ENCODE measurements around the gene KSR2.
A peak's percentile ranks its signal among the peaks of the same experiment; 100 is the strongest.
"Not testable (repeated sequence)": the region's sequence is repeated elsewhere in the genome, so short reads cannot be mapped to it uniquely, and the experiment has no call there.

KSR2 gene

GRCh38 chr12:117628711-117629110, 340.1 kb downstream of the KSR2 start:
- not testable (repeated sequence) for DNase-seq (ENCODE audit: low read depth)

GRCh38 chr12:117622741-117623140, 346.0 kb downstream of the KSR2 start:
- DNase-seq (ENCODE audit: low read depth), result no peak

- DNase-seq (ENCODE audit: low read depth), result no peak
These were observed 346.7 kb downstream of the KSR2 start for GRCh38 chr12:117622087-117622486.

GRCh38 chr12:117607778-117608177, 361.0 kb downstream of the KSR2 start:
- DNase-seq (ENCODE audit: low read depth), result no peak

- DNase-seq (ENCODE audit: low read depth), result no peak
These were observed 361.8 kb downstream of the KSR2 start for GRCh38 chr12:117606945-117607344.

GRCh38 chr12:117606024-117606423, 362.8 kb downstream of the KSR2 start:
- no peak for DNase-seq (ENCODE audit: low read depth)

- DNase-seq (ENCODE audit: low read depth), result no peak
These were observed 365.3 kb downstream of the KSR2 start for GRCh38 chr12:117603316-117604113.

GRCh38 chr12:117599849-117600248, 368.9 kb downstream of the KSR2 start:
- no peak for DNase-seq (ENCODE audit: low read depth)

GRCh38 chr12:117596968-117597367, 371.8 kb downstream of the KSR2 start:
- no peak for DNase-seq (ENCODE audit: low read depth)

GRCh38 chr12:117595751-117596150, 373.0 kb downstream of the KSR2 start:
- no peak for DNase-seq (ENCODE audit: low read depth)

- DNase-seq (ENCODE audit: low read depth), result no peak
These were observed 374.3 kb downstream of the KSR2 start for GRCh38 chr12:117594481-117594880.

- DNase-seq (ENCODE audit: low read depth), result no peak
These were observed 374.9 kb downstream of the KSR2 start for GRCh38 chr12:117593815-117594400.

GRCh38 chr12:117592588-117593305, 376.0 kb downstream of the KSR2 start:
- no peak for DNase-seq (ENCODE audit: low read depth)

- DNase-seq (ENCODE audit: low read depth), result no peak
These were observed 377.8 kb downstream of the KSR2 start for GRCh38 chr12:117590999-117591398.

GRCh38 chr12:117590386-117590785, 378.4 kb downstream of the KSR2 start:
- no peak for DNase-seq (ENCODE audit: low read depth)

GRCh38 chr12:117589021-117589420, 379.8 kb downstream of the KSR2 start:
- DNase-seq (ENCODE audit: low read depth), result no peak

- DNase-seq (ENCODE audit: low read depth), result peak; percentile 41
These were observed 381.0 kb downstream of the KSR2 start for GRCh38 chr12:117587631-117588287.

GRCh38 chr12:117583677-117584225, 385.0 kb downstream of the KSR2 start:
- DNase-seq (ENCODE audit: low read depth), result no peak

- DNase-seq (ENCODE audit: low read depth), result no peak
These were observed 385.7 kb downstream of the KSR2 start for GRCh38 chr12:117583092-117583491.

- no peak for DNase-seq (ENCODE audit: low read depth)
These were observed 386.5 kb downstream of the KSR2 start for GRCh38 chr12:117582135-117582784.

GRCh38 chr12:117580718-117581062, 388.1 kb downstream of the KSR2 start:
- peak; percentile 3 for DNase-seq (ENCODE audit: low read depth)
